ENCODE data around the gene UVSSA. TPM values are rescaled to one million over a fixed set of nuclear protein-coding genes. Genes with fewer than 3 reads are reported as not detected.
"Not testable (repeated sequence)": the region's sequence is repeated elsewhere in the genome, so short reads cannot be mapped to it uniquely, and the experiment has no call there.

The UVSSA gene
- total RNA-seq, 1 donor from 2014 or later, result 18.6 TPM

DNA sequence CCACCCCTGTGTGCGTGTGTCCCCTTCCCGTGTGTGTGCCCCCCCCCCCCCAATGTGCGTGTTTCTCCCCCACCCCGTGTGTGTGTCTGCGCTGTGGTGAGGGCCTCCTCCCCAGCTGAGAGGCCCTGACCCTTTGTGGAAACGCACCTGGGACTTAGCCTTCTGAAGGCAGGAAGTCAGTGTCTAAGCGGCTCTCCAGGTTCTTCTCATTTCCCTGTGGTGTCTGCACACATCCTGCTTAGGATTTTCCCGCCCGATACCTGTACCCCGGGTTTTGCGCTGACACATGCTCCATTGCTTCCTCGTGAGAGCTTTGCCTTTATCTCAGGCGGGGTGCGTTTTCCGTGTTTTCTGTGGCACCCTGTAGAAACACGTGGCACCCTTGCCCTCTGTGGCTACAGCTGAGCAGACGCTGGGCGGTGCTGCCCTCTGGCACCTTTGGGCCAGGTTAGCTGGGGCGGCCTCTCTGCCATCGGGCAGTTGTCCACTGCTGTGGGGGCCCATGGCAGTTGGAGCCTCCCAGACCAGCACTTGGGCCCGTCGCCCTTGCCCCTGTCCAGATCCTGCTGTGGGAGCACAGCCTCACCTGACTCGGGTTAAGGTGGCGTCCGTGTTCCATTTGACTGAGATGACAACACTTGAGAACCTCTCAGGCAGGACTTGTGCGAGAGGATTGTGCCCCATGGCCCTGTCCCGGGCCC, 31.0 kb upstream of the UVSSA start:
- ATAC-seq (no peak), DNase-seq (ENCODE audit: low spot score) (no peak)

DNA sequence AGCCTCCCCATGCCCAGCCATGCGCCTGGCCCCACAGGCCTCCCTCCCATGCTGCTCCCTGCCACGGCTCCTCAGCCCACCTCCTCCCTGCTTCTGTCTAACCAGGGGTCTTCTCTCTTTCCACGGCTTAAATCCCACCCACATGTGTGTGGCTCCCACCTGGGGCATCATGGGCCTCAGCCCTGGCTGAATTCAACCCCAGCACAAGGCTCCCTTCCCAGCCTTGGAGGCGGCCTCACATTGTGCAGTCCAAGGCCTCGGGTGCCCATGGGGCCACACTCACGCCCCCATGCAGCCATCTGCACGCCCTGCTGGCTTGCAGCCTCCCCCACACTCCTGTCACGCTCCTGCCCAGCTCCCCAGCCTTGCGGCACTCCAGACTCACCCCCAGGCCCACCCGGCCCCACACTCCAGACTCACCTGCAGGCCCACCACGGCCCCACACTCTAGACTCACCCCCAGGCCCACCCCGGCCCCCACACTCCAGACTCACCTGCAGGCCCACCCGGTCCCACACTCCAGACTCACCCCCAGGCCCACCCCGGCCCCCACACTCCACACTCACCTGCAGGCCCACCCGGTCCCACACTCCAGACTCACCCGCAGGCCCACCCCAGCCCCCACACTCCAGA, 30.4 kb upstream of the UVSSA start:
- ATAC-seq (no peak), DNase-seq (ENCODE audit: low spot score) (no peak)

DNA sequence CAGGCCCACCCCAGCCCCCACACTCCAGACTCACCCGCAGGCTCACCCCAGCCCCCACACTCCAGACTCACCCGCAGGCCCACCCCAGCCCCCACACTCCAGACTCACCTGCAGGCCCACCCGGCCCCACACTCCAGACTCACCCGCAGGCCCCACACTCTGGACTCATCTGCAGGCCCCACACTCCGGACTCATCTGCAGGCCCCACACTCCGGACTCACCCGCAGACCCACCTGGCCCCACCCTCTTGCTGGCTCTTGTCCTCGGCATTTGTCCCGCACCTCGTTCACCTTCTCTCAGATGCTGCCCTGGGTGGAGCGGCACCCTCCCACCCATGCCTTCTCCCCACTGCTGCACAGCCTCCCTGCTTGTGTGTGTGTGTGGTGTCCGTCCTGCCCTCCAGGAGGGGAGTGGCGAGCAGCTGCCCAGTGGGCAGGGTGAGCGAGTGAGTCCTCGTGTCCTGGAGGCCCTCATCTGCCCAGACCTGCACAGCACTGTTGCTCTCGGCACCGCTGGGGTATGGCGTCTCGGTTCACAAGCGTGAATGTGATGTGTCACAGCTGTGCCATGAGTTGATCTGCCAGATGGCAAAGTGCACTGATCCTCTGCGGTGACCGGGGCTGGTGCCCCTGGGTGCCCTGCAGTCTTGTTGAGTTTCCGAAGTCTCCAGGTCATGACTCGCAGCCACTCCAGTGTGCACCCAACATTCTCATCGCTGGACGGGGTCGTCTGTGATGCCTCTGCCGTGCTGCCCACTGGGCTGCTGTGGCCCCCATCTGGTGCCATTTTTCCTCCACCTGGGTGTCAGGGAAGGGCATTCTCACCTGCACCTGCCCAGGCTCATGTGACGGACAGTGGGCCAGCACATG, 29.6 kb upstream of the UVSSA start:
- ATAC-seq, result no peak

DNA sequence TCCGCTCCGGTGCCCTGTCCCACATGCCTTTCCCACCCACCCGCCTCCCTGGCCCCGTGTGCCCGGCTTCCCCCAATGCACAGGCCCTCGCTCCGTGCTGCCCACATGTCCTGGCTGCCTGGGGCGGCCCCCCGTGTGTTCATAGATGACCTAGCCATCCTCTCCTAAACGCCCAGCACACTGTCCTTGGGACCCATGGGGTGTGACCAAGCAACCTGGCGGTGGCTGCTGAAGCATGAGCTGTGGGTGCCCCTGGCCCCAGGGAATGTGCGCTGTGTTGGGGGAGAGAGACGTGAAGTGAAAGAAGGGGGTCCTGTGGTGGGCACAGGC, 29.0 kb upstream of the UVSSA start:
- DNase-seq (ENCODE audit: low spot score), result no peak

More for the DNA sequence above, 29.6 kb upstream of the UVSSA start:
- DNase-seq (ENCODE audit: low spot score), result no peak

DNA sequence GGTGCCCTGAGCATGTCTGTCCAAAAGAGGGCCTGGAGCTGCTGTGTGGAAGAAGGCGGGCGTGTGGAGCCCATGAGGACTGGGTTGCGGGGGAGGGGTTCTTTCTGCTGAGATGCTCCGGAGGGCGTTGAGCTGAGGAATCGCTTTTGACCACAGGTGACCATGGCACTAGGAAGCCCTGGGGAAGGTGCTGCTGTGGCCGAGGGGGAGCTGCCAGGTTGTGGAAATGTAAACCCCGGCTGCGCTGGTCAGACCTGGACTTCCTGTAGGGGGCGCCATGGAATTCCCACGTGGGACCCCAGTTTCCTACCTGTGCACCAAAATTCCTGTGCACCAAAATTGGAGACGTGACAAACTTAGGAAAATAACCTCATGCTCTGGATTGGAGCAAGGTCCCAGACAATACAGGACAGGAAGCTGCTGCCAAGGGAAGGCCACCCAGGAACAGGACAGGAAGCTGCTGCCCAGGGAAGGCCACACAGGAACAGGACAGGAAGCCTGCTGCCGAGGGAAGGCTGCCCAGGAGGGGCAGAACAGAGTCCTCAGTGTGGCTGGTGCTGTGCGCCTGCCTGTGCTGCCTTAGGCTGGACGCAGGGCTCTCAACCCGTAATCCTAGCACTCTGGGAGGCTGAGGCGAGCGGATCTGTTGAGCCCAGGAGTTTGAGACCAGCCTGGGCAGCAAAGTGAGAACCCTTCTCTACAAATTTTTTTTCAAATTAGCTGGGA, 28.4 kb upstream of the UVSSA start:
- ATAC-seq, result peak; percentile 10
- no peak for DNase-seq (ENCODE audit: low spot score)

More for the DNA sequence above, 29.0 kb upstream of the UVSSA start:
- ATAC-seq, result no peak

DNA sequence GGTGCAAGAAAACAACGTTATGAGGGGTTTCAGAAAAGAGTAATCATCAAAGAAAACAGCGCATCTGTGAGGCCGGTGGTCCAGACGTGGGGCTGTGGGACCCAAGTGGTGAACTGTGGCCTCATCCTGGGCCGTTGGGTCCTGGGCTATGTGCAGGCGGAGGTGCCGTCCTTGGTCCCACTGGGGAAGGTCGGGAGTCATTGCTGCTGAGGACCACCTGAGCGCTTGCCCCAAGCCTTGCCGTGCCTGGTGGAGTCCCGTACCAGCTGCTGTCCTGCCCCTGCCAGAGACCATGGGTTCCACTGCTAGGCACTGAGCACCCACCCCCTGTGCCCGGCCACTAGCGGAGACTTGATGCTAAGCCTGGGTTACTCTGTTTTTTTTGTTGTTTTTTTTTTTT, 25.5 kb upstream of the UVSSA start:
- ATAC-seq (no peak), DNase-seq (ENCODE audit: low spot score) (no peak)

DNA sequence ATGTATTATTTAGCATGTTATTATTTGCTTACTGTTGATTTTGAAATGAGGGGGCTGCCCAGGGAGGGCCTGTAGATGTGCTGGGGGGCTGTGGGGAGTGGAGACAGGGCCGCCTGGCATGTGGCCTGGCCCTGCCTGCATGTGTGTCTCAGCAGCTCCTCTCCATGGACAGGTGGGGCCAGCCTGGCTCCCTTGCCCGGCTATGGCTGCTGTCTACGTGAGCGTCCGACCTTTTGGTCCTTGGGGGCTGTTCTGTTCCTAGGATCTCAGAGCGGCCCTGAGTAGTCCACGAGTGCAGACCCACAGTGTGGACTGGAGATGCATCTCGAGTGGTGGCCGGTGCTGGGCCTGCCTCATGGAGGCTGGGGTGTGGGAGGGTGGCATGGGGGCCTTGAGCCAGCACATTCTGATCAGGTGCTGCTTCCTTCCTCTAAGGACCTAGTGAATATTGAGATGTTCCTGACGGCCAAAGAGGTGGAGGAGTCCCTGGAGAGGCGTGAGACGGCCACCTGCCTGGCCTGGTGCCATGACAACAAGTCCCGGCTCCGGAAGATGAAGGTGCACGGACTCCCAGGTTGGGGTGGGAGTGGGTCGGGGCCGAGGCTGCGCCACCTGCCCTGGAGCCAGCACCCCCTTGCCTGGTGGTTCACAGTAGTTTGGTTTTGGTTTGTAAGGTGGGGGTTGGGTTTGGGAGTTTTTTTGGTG, 24.9 kb upstream of the UVSSA start:
- no peak for DNase-seq (ENCODE audit: low spot score)
- no peak for ATAC-seq

DNA sequence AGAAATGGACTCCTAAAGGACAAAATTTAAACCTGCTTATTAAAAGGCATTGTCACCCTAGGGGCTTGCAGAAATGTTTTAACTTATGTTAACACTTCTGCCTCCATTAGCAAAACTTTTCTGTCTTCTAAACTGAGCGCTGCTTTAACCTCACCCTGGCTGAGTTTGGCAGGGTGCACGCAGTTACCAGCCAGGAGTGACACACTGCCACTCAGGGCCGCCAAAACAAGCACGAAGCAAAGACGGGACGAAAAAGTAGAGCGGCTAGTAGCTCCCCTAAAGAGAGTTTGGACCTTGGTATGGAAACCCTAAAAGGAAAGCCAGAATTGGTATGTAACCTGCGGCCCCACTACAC, 23.8 kb upstream of the UVSSA start:
- ATAC-seq, result no peak

DNA sequence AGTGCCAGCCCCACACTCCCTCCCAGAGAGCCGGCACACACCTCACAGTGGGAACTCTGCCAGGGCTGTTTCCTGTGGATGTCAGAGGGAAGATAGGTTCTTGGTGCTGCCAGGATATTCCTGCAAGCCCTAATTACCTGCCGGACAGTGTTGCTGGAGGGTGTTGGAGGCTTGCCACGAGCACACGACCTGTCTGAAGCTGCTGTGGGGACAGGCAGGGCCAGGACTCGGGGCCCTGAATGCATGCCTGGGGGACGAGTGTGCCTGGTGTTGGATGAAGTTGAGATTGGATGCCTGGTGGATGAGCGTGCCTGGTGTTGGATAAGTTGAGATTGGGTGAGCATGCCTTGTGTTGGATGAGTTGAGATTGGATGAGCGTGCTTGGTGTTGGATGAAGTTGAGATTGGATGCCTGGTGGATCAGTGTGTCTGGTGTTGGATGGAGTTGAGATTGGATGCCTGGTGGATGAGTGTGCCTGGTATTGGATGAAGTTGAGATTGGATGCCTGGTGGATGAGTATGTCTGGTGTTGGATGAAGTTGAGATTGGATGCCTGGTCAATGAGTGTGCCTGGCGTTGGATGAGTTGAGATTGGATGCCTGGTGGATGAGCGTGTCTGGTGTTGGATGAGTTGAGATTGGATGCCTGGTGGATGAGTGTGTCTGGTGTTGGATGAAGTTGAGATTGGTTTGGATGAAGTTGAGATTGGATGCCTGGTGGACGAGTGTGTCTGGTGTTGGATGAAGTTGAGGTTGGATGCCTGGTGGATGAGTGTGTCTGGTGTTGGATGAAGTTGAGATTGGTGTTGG, 23.2 kb upstream of the UVSSA start:
- no peak for DNase-seq (ENCODE audit: low spot score)

More for the DNA sequence above, 23.8 kb upstream of the UVSSA start:
- DNase-seq (ENCODE audit: low spot score), result no peak

DNA sequence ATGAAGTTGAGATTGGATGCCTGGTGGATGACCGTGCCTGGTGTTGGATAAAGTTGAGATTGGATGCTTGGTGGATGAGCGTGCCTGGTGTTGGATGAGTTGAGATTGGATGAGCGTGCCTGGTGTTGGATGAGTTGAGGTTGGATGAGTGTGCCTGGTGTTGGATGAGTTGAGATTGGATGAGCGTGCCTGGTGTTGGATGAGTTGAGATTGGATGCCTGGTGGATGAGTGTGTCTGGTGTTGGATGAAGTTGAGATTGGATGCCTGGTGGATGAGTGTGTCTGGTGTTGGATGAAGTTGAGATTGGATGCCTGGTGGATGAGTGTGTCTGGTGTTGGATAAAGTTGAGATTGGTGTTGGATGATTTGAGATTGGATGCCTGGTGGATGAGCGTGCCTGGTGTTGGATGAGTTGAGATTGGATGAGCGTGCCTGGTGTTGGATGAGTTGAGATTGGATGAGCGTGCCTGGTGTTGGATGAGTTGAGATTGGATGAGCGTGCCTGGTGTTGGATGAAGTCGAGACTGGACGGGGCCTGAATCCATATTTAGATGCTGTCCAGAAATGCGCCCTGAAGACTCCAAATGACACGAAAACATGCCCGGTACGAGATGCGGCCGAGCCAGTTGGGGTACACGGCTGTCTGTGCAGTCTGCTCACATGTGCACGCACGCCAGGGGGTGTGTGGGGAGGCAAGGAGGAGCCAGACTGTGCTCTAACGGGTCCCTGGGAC, 22.4 kb upstream of the UVSSA start:
- not testable (repeated sequence) for DNase-seq (ENCODE audit: low spot score); ATAC-seq

More for the DNA sequence above, 23.2 kb upstream of the UVSSA start:
- no peak for ATAC-seq

DNA sequence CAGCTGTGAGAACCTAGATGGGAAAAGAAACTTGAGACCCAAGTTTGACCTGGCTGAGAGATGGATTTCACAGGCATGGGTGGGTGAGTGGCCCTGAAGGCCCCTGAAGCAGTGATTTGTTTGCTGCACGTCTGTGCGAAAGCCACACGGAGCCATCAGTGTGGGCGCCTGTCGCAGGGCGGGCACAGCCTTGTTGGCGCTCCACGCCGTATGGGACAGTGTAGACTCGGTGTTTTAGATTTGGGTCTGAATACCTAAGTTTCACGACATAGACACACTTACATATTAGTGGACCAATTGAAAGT, 21.9 kb upstream of the UVSSA start:
- ATAC-seq, result no peak
- no peak for DNase-seq (ENCODE audit: low spot score)

DNA sequence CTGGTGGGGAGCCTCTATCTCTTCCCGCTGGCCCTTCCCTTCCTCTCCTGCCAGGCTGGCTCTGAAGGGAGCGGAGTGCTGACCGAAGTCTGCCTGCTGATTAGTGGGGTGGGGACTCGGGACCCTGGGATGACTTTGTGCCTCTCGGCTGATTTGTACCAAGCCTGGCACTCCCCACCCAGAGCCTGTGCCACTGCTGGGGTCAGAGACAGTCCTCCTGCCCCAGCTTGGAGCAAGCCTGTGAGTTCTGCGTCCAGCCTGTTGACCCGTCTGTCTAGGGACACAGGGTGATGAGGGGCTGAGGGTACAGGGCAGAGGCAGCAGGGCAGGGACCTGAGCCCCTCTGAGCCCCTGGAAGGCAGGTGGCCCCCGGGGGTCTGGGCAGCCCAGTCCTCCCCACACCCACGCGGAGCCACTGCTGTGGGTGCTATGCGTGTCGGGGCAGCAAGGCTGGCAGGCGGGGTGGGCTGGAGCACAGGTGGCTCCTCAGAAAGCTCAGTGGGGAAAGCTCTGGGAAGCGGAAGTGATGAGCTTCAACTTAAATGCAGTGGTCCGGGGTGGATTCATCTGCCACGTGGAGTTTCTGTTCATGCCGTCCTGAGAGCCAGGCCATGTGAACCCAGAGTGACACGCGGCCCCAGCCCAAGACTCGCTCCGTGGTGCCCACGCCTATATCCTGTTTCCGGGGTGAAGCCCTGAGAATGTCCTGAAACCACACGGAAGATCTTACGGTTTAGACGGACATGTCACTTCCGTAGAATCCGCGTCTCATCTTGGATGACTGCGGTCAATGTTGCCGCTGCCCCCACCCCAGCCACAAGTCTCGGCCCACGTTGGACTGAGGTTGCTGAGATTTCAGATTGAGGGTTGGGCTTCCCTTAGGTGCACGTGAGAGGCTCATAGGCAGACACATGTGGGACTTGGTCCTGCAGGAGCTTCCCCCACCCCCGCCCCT, 21.1 kb upstream of the UVSSA start:
- ATAC-seq, result no peak

DNA sequence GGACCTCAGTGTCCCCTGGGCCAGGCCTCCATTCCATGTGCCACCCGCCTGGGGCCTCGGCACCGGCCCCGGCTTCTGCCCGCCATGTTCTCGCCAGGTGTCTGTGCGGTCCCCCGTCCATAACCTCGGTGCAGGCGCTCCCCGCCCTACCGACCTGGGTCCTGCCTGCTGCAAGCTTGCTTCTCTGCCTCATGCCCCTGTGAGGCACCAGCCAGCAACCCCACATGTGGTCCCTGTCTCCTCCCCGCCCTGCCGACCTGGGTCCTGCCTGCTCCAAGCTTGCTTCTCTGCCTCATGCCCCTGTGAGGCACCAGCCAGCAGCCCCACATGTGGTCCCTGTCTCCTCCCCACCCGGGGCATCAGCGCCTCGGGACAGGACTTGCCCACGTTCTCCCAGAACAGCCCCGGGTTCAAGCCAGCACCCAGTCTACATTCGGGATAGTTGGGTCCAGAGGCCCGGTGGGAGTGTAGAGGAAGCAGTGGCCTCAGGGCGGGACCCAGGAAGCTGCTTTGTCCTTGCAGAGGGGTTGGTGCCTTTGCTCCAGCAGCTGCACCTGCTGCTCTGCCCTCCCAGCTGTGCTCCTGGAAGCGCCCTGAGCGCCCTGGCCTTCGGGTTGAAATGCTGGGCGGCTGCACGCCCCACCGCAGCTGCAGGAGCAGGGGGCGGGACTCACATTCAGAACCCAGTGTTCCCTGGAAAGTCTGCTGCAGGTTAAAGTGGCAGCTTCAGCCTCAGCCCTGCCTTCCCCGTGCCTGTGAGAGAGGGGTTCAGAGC, 20.1 kb upstream of the UVSSA start:
- DNase-seq (ENCODE audit: low spot score), result no peak

More for the DNA sequence above, 21.1 kb upstream of the UVSSA start:
- DNase-seq (ENCODE audit: low spot score), result no peak

DNA sequence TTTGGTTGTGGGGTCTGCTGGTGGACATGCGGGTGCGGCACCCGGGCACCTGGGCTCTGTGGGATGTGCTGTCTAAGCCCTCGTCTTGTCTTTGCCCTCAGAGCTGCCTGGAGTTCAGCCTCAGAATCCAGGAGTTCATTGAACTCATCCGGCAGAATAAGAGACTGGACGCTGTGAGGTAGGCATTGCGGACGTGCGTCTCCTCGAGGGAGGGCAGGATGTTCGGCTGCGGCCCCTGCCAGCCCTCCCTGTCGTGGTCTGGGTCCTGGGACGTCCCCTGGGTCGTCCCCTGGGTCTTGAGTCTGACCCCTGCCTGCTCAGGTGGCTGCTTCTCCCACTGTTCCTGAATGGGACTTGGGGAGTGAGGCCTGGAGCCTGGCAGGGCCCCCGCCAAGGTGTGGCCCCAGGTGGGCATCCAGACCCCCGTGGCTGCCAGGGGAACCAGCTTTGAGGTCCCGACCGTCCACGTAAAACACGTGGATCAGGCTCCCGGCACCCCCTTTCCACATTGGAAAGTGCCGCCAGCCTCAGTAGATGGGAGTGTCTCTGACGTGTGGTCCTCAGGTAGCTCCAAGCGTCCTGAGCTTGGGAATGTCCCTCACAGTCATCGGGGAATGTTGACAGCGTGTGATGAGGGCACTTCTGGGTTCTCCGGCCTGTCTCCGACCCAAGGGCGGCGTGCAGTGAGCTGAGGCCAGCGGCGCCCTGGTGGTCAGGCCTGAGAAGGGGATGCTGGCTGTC, 19.3 kb upstream of the UVSSA start:
- DNase-seq (ENCODE audit: low spot score) (no peak), ATAC-seq (no peak)

More for the DNA sequence above, 20.1 kb upstream of the UVSSA start:
- no peak for ATAC-seq

DNA sequence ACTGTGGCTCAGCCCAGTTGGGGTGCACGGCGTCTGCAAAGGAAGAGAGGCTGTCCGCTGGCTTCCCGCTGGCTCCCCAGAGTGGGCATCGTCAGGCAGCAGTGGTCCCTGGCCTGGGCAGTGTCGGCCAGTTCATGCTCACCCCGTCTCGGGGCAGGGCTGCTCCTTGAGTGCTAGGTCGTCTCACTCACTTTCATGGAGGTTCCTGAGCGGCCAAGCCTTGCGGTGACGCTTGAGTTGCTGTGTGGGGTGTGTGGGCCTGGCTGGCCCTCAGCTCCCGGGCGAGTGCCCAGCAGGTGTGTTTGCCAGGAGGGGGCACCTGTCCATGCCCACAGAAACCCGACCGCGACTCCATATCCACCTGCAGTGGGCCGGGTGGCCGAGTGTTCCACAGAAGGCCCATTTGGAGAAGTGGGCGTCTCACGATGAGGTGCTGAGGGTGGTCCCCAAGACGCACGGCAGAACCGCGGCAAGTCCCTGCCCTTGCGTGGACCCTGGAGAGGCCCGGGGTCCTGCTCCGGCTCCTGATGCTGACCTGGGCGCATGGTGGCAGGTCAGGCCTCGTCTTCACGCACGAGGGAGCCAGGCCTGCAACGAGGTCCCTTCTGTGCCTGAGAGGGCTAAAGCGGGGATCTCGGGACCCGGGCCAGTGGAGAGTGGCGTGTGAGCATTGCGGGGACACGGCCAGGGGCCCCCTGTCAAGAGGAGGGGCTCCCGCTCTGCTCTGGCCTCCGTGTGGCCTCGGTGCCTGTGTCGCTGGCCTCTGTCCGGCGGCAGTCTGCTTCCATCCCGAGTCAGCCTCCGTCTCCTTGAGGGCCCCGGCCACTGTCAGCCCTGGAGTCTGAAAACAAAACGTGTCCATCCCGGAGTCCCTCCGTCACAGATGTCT, 18.5 kb upstream of the UVSSA start:
- ATAC-seq, result no peak

More for the DNA sequence above, 18.5 kb upstream of the UVSSA start:
- DNase-seq (ENCODE audit: low spot score), result no peak

Data from left lobe of liver (tissue), 2 donors.